HG03378 (cell line): ENCODE data around the gene RNASE7.

ENCODE experiments used
- ATAC-seq: cut with Tn5 transposase; IDR thresholded peaks from one replicate; pipeline ENCODE4 v1.9.1; 2021; ENCODE audit warnings: mild to moderate bottlenecking, moderate library complexity; ENCODE audit not compliant: unreplicated experiment

RNASE7 gene

GRCh38 chr14:21042918-21043317 is 756 bp downstream of the RNASE7 start:
- no peak for ATAC-seq

DNA sequence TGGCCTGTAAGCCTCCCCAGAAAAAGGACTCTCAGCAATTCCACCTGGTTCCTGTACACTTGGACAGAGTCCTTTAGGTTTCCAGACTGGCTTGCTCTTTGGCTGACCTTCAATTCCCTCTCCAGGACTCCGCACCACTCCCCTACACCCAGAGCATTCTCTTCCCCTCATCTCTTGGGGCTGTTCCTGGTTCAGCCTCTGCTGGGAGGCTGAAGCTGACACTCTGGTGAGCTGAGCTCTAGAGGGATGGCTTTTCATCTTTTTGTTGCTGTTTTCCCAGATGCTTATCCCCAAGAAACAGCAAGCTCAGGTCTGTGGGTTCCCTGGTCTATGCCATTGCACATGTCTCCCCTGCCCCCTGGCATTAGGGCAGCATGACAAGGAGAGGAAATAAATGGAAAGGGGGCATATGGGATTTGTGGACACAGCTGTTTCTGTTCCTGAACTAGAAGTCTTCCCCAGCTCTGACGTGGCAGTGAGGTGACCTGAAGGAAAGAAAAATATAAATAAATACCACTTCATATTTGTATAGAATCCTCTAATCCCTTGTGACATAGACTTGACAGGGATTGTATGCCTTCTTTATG is 1.3 kb downstream of the RNASE7 start:
- ATAC-seq: no peak

GRCh38 chr14:21043974-21044618 is 1.9 kb downstream of the RNASE7 start:
- no peak for ATAC-seq

GRCh38 chr14:21047378-21047781 is 5.2 kb downstream of the RNASE7 start:
- ATAC-seq: no peak

- no peak for ATAC-seq
These were observed 6.5 kb downstream of the RNASE7 start for GRCh38 chr14:21048638-21049037.

GRCh38 chr14:21049271-21049673 is 7.1 kb downstream of the RNASE7 start:
- no peak for ATAC-seq

DNA sequence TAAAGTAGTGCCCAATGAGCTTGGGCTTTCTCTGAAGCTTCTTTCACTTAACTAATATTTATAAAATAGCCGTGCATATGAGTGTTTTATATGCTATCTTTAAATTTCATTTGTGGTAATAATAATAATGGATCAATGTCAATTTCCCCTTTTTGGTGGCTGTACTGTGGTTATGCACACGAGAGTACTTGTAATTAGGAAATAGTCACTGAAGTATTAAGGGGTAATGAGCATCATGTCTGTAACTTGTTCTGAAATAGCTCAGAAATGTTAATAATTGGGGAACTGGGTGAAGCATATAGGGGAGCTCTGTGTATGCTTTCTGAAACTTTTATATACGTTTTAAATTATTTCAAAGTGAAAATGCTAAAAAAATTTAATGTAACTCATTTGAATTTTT is 8.4 kb downstream of the RNASE7 start:
- ATAC-seq: no peak

- no peak for ATAC-seq
These were observed 11.3 kb downstream of the RNASE7 start for GRCh38 chr14:21053184-21054122.

DNA sequence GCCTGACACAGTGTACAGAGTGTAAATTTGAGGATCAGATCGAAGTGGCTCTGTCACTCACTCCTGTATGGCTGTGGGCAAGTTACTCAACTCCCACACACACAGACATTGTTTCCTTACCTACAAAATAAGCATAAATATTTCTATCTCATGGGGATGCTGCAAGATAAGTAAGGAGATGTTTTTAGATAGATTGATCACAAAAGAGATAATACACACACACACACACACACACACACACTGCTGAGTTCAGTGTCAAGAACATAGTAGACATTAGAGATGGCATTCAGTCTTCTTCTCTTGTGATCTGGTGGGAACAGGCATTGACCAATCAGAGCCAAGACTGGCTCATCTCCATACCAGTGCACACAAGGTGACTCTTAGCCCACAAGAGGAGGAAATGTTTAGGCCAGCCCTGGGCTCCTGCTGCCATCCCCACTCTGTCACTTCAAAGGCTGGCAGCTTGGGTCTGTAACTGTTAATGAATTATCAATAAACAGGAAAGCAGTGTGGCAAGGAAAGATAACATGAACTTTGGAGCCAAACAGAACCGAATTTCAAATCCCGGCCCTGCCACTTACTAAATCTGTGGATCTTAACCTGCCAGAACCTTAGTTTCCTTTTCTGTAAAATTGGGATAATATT is 12.1 kb downstream of the RNASE7 start:
- ATAC-seq: no peak

DNA sequence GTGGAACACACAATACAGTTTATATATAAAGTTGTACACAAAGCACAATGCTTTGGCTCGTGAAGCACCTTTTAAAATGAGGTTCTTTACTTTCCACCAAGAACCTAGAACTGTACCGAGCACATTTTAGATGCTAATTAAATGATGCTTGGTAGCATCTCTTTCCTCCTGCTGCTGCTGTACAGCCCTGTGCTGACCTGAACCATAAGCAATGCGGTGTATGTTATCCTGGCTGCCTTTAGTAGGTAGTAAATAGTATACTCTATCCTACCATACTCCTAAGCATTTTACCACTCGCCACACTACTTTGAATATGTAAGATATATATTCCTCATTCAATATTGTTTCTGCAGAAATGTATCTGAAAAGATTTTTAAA is 12.6 kb downstream of the RNASE7 start:
- ATAC-seq: no peak

DNA sequence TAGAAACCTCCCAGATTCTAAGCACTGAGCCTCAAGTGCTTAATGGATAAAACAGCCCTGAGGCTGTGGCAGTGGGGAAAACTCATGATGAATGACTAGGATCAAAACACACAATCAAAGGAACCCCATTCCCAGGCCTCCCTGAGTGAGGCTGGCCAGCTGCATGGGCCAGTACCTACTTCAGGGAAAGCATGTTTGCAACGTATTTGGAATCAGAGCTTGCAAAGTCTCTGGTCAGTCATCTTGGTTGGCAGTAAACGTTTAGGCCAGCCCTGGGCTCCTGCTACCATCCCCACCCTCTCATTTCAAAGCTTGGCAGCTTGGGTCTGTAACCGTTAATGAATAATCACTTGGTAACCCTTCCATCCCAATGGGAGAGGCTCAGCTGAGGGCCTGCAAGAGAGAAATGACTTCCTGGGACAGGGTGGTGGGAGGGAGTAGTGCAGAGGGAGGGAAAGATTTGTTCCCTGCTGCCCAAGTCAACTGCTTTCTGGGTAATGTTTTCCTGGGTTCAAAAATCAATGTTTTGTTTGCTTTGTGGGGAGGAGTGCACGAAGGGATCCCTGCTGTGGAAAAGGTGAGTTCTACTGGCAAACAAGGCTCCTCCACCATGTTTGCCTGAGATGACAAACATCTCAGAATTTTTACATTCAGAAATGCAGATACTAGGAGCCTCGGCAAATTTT is 13.4 kb downstream of the RNASE7 start:
- no peak for ATAC-seq

- ATAC-seq: no peak
These were observed 14.5 kb downstream of the RNASE7 start for GRCh38 chr14:21056520-21057163.

DNA sequence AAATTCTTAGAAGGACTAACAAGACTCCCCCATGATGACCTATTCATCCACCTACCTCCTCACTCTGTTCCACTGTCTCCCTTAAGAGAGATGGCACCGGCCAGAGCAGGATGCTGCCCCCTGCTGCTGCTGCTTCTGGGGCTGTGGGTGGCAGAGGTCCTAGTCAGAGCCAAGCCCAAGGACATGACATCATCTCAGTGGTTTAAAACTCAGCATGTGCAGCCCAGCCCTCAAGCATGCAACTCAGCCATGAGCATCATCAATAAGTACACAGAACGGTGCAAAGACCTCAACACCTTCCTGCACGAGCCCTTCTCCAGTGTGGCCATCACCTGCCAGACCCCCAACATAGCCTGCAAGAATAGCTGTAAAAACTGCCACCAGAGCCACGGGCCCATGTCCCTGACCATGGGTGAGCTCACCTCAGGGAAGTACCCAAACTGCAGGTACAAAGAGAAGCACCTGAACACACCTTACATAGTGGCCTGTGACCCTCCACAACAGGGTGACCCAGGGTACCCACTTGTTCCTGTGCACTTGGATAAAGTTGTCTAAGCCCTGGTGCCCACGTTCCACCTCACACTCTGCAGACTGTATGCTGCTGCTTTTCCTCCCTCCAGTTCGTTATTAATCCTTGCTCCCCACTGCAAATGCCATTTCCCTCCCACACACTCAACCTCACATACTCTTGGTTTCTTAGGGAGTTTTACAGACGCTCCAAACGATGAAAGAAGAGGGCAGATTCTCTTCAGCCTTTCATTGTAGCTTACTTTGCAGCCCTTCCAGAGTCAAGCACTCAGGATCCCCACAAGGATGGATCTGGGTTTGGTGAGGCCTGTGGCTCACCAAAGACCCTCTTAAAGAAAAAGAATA is 15.9 kb downstream of the RNASE7 start, which contains the start of gene RNASE8:
Gene RNASE8 (plus strand): TSS at position 20 of the 873 bp plus-strand sequence. CDS start 71 bp downstream, at position 91.
- ATAC-seq: no peak

- ATAC-seq: no peak
These were observed 16.7 kb downstream of the RNASE7 start for GRCh38 chr14:21058903-21059302.

DNA sequence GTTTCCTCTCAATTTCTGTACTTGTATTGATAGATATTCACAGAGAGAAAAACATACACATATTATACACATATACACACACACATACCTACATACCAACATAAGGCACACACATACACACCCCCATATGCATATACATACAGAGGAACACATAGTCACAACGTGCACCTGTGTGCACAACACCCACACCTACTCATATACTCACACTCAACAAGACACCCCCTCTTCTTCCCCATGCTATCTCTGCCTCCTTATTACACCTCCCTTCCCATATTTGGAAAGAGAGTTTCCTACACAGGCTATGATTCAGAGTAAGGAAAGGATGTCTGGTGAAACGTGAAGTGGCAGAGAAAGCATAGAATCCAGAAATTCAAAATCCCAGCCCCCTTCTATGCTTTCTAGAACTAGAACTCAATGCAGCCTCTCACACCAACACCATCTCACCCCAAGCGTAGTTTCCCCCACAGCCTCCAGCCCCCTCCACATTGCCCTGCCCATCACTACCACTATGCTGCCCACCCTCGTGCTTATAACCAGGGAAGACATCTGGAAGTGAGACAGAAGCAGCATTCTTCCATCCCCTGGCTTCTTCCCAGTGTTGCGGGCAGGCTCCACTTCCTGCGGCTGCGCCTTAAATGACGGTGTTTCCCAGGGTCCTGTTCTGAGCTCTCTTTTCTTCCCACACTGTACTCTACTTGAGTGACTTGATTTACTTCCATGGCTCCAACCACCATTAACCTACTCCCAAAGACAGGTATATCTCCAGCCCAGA is 17.9 kb downstream of the RNASE7 start:
- ATAC-seq: no peak

- no peak for ATAC-seq
These were observed 18.6 kb downstream of the RNASE7 start for GRCh38 chr14:21060614-21061346.

GRCh38 chr14:21061347-21061668 is 19.1 kb downstream of the RNASE7 start:
- no peak for ATAC-seq

- no peak for ATAC-seq
These were observed 21.3 kb downstream of the RNASE7 start for GRCh38 chr14:21063479-21063878.
